Type B pancreatic cell (in vitro differentiated cells): ENCODE results near the gene GBA2. TPM values are rescaled to one million over a fixed set of nuclear protein-coding genes. Genes with fewer than 3 reads are reported as not detected.

Source experiments
- DNase-seq: peaks from one replicate; pipeline ENCODE4 v3.0.0; 2021; ENCODE audit warnings: mixed read lengths; ENCODE audit not compliant: unreplicated experiment; ENCODE audit errors: extremely low spot score
- H3K27ac Mint-ChIP-seq: 2 replicates; pipeline ENCODE4 v1.8.0; 2021; ENCODE audit warnings: mild to moderate bottlenecking, mixed read lengths
- H3K27me3 Mint-ChIP-seq: 2 replicates; pipeline ENCODE4 v1.8.0; 2021; ENCODE audit warnings: mixed read lengths
- H3K36me3 Mint-ChIP-seq: 2 replicates; pipeline ENCODE4 v1.8.0; 2021; ENCODE audit warnings: mixed read lengths
- H3K4me1 Mint-ChIP-seq: one replicate; pipeline ENCODE4 v1.8.0; 2021; ENCODE audit warnings: mixed read lengths; ENCODE audit not compliant: unreplicated experiment
- H3K4me3 Mint-ChIP-seq: 2 replicates; pipeline ENCODE4 v1.8.0; 2021; ENCODE audit warnings: mild to moderate bottlenecking, mixed read lengths
- H3K9me3 Mint-ChIP-seq: 2 replicates; pipeline ENCODE4 v1.8.0; 2021; ENCODE audit warnings: mixed read lengths
- CTCF ChIP-seq: fragments of 200-600 bp; sonication (generic); conservative IDR thresholded peaks from 2 replicates; pipeline ENCODE4 v1.5.0; 2021; ENCODE audit warnings: antibody characterized with exemption, mild to moderate bottlenecking
- total RNA-seq: library from RNA; stranded (reverse); gene quantifications from 2 replicates; pipeline ENCODE4 v1.2.1, GENCODE V29; 2021; ENCODE audit warnings: low replicate concordance

The GBA2 gene
- total RNA-seq, 1 donor from 2014 or later: 100 TPM

- Mint-ChIP-seq H3K4me1 (peaks cover 23% of the 10 kb centered on the region), H3K9me3 (no peaks in the 10 kb centered on the region)
Measured at GRCh38 chr9:35750256-35750531, 1.2 kb upstream of the GBA2 start.

GRCh38 chr9:35749515-35750255 is 657 bp upstream of the GBA2 start:
- Mint-ChIP-seq H3K4me1 (peaks cover 23% of the 10 kb centered on the region), H3K9me3 (no peaks in the 10 kb centered on the region), H3K27ac (peak overlapping the region; percentile 95), H3K36me3 (peaks cover 28% of the 10 kb centered on the region), H3K4me3 (peak overlapping the region; percentile 96), H3K27me3 (no peaks in the 10 kb centered on the region)
- DNase-seq: no peak
- no peak for TF ChIP-seq CTCF

More at GRCh38 chr9:35750256-35750531, 1.2 kb upstream of the GBA2 start:
- H3K27me3 Mint-ChIP-seq: no peaks in the 10 kb centered on the region
- H3K36me3 Mint-ChIP-seq: peaks cover 27% of the 10 kb centered on the region
- H3K4me3 Mint-ChIP-seq: peak overlapping the region; percentile 96
- no peak for DNase-seq
- peak overlapping the region; percentile 95 for H3K27ac Mint-ChIP-seq
- TF ChIP-seq CTCF: no peak

GRCh38 chr9:35748242-35748857 is 678 bp downstream of the GBA2 start:
- H3K4me3 Mint-ChIP-seq: peak overlapping the region; percentile 92
- H3K9me3 Mint-ChIP-seq: no peaks in the 10 kb centered on the region
- H3K4me1 Mint-ChIP-seq: peaks cover 23% of the 10 kb centered on the region
- peaks cover 30% of the 10 kb centered on the region for H3K36me3 Mint-ChIP-seq
- H3K27me3 Mint-ChIP-seq: no peaks in the 10 kb centered on the region
- no peak for TF ChIP-seq CTCF
- DNase-seq: no peak
- peak overlapping the region; percentile 77 for H3K27ac Mint-ChIP-seq

- no peaks in the 10 kb centered on the region for H3K27me3 Mint-ChIP-seq
- H3K36me3 Mint-ChIP-seq: peaks cover 29% of the 10 kb centered on the region
- no peak for DNase-seq
- no peaks in the 10 kb centered on the region for H3K9me3 Mint-ChIP-seq
- TF ChIP-seq CTCF: no peak
- peaks cover 23% of the 10 kb centered on the region for H3K4me1 Mint-ChIP-seq
- H3K27ac Mint-ChIP-seq: peak overlapping the region; percentile 71
- H3K4me3 Mint-ChIP-seq: peak overlapping the region; percentile 92
Measured at GRCh38 chr9:35746583-35746982, 2.4 kb downstream of the GBA2 start.

GRCh38 chr9:35745569-35745968 is 3.5 kb downstream of the GBA2 start:
- TF ChIP-seq CTCF: no peak
- no peaks in the 10 kb centered on the region for H3K27me3 Mint-ChIP-seq
- peak overlapping the region; percentile 92 for H3K4me3 Mint-ChIP-seq
- H3K36me3 Mint-ChIP-seq: peaks cover 29% of the 10 kb centered on the region
- DNase-seq: no peak
- no peaks in the 10 kb centered on the region for H3K9me3 Mint-ChIP-seq
- peaks cover 23% of the 10 kb centered on the region for H3K4me1 Mint-ChIP-seq
- H3K27ac Mint-ChIP-seq: peak overlapping the region; percentile 45
